Measurements from ENCODE around the gene SH2D7.
"Not testable (repeated sequence)": the region's sequence is repeated elsewhere in the genome, so short reads cannot be mapped to it uniquely, and the experiment has no call there.

SH2D7 gene

DNA sequence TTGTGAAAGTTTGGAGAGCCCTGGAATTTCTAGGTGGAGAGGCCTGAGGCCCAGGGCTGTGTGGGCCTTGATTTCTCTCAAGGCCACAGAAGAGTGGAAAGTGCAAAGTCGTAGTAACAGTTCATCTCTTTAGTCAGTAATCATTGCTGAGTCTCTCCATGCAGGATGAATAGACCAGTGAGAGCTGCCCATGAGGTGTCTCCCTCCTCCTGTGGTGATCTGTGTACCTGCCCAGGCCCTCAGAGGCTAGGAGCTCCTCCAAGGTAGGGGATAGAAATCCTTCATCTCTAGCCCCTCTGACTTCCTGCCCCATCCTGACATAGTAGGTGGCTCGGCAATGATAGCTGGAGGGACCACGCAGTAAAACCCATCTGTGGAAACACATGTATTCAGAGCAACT lies 50.0 kb downstream of the SH2D7 start:
- DNase-seq (ENCODE audit: low read depth in 3 of 3) = no peak

DNA sequence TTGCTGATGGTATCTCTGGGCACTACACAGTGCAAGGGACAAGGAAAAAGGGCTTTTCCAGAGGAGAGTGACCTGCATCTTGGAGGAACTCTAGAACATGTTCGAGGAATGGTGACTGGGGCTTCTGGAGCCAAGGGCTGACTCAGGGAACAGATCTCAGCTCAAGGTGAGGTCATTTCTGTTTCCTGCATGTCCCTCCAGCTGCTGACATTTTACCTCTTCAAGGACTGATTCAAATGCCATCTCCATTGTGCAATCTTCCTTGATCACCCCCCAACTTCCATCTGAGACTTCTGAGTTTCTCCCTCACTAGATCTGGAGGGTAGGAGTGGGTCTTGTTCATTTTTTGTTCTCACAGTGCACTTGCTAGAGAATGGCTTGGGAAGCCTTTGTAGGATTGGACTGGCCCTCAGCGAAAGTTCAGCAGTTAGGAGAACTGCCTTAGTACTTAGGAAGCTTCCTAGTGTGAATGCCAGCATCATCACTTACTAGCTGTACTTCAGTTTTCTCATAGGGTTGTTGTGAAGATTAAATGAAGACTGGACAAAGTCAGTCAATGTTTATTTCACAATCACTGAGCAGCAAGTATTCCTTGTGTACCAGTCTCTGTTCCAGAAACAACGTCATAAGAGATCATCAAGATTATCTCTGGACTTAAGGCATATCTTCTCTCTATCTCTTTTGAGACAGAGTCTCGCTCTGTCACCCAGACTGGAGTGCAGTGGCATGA lies 54.2 kb downstream of the SH2D7 start:
- DNase-seq (ENCODE audit: low read depth in 3 of 3) = no peak

DNA sequence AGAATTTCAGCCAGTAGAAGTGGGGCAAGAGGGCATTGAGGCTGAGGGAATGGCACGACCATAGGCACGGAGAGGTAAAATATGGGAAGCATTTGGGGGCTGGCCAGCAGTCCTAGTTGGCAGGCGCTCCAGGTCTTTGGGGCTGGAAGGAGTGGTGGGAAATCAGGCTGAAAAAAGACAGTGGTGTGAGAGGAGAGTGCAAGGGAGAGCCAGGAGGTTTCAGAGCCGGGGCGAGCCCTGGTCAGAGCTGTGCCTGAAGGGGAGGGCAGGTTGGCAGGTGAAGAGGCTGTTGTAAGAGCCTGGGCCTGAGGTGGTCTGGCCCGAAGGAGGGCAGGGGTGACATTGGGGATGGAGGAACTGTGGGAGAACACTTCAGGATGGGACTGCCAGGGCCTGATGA lies 55.2 kb downstream of the SH2D7 start:
- no peak for DNase-seq (ENCODE audit: low read depth in 3 of 3)

DNA sequence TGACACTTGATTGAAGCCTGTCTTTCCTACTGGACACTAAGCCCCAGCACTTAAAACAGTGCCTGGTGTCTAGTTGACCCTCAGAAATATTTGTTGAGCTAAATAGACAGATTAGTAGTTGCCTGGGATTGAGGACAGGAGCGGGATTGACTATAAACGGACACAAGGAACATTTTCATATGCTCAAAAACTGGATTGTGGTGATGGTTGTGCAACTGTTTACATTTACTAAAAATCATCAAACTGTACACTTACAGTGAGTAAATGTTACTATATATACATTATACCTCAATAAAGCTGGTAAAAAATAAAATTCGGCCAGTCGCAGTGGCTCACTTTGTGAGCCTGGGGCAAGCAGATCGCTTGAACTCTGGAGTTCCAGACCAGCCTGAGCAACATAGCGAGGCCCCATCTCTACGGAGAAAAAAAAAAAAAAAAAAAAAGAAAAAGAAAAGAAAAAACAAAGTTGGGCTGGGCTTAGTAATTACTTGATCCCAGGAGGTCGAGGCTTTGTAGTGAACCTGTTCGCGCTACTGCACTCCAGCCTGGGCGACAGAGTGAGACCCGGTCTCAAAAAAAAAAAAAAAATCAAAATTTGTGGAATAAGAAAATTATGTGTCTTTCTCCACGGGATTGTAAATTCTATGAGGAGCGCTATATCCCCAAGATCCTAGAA lies 56.2 kb downstream of the SH2D7 start:
- no peak for DNase-seq (ENCODE audit: low read depth in 3 of 3)

DNA sequence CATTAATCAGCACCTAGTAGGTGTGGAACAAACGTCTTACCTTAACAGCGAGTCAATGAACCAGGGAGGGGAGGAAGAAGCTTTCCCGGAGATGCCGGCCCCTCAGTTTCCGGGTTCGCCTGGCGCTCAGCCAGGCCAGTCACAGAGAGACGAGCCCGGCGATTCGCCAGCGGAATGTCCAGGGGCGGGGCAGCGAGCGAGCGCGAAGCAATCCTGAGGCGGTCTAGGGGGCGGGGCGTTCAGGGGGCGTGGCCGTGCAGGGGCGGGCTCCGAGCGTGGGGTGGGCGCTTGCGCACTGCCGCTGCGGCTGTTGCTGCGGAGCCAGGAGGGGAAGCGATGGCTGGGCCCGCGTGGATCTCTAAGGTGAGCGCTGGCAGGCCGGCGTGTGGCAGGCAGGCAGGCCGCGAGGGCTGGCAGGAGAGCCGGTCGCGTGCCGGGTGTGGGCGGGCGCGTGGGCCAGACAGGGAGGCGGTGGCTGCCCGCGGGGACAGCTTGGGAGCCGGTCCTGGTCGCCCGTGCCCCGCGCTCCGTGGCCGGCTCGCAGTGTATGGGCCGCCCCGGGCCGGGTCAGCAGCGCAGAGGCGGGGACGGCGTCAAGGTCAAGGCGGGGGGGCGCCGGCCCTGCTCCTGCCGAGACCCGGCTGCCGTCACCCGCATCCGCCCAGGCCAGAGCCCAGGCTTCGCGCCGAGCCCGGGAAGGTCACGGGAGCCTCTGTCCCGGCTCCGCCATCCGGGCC lies 56.9 kb downstream of the SH2D7 start, which contains the start of gene IDH3A:
Gene IDH3A (plus strand): TSS at position 295 of the 737 bp plus-strand sequence. CDS start 42 bp downstream, at position 337.
- peak; percentile 100 for DNase-seq (ENCODE audit: low read depth in 3 of 3)

DNA sequence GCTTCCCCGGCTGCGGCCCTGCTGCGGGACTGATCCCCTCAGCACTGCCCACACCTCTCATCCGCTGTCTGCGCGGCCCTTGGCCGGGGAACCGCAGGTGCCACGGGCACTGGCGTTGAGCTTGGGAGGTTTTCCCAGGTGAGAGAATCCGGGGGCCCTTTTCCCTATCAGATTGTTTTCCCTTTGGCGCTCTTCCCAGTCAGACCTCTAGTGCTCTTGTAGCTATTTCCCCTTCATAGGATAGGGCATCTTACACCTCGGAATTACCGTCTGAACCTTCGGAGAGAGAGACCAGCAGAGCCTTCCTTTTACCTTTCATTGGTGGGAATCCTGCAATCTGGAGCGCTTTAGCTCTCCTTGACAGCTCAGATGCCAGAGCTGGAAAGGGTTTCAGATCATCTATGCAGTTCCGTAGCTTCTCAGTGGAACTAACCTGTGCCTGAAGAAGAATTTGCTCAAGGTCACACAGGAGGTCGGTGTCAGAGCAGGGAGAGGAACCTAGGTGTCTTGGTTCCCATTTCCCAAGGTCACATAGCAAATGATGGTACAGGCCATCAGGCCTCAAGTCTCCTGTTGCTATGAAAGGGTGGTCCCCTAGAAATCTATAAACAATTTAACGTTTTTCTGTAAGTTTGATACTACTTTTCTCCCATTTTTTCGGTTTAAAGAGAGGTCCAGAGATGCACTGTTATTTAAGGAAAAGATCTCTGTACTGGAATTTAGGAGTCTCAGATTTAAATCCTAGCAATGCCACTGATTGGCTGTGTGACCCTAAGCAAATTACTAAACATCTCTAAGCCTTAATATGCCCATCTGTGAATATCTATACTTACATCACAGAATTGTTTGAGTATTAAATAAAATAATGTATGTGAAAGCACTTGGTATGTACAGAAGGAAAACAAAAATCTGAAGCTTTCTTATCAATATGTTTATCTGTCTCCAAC lies 57.7 kb downstream of the SH2D7 start:
- DNase-seq (ENCODE audit: low read depth in 3 of 3) = no peak

DNA sequence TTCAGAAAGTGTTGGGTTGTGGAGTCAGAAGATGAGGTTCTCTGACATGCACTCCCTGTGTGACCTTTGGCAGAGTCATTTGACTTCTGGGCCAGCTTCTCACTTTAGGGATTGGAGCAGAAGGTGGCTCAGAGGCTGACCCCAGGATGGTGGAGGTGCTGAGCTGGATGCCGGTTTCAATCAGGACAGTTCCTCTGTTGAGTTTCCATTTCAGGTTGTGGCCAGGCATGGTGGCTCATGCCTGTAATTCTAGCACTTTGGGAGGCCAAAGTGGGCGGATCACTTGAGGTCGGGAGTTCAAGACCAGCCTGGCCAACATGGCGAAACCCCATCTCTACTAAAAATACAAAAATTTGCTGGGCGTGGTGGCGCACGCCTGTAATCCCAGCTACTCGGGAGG lies 58.7 kb downstream of the SH2D7 start:
- not testable (repeated sequence) for DNase-seq (ENCODE audit: low read depth in 3 of 3)
